Stimulated activated CD4-positive, alpha-beta T cell treated with anti-CD3 and anti-CD28 coated beads, Interleukin-2, amount 100 ng/mL, for 48 hours (primary cell): ENCODE data around the gene CNP.
"Not testable (repeated sequence)": the region's sequence is repeated elsewhere in the genome, so short reads cannot be mapped to it uniquely, and the experiment has no call there.

ENCODE experiments used
- DNase-seq, 2 donors: peaks; one replicate each; pipeline ENCODE4 v3.0.0-alpha.2; 2020

The CNP gene

GRCh38 chr17:42010266-42010680 lies 43.7 kb downstream of the CNP start:
- DNase-seq, result not testable (repeated sequence)

- no peak for DNase-seq
Observed at GRCh38 chr17:42010898-42011516, 44.4 kb downstream of the CNP start.

- not testable (repeated sequence) for DNase-seq
Observed at GRCh38 chr17:42012363-42012762, 45.8 kb downstream of the CNP start.

GRCh38 chr17:42013740-42014139 lies 47.1 kb downstream of the CNP start:
- DNase-seq, result not testable (repeated sequence)

- no peak for DNase-seq
Observed at GRCh38 chr17:42016411-42016831, 49.8 kb downstream of the CNP start.

- peak; percentile 81 to 84 for DNase-seq
Observed at GRCh38 chr17:42016941-42017865, 50.6 kb downstream of the CNP start, which contains the start of gene DNAJC7. Gene DNAJC7, minus strand, starts transcription at chr17:42017439. Its CDS starts 23 bp downstream, at chr17:42017416.

GRCh38 chr17:42017866-42018200 lies 51.2 kb downstream of the CNP start:
- peak in 1 of 2 donors; percentile 29 for DNase-seq

- no peak for DNase-seq
Observed at GRCh38 chr17:42018339-42018738, 51.7 kb downstream of the CNP start.

GRCh38 chr17:42018988-42019387 lies 52.4 kb downstream of the CNP start:
- DNase-seq, result no peak

- DNase-seq, result peak; percentile 93 to 94
Observed at GRCh38 chr17:42019509-42020404, 53.2 kb downstream of the CNP start, which contains the start of gene NKIRAS2. Gene NKIRAS2, plus strand, starts transcription at chr17:42020090. Its CDS starts 1,488 bp downstream, at chr17:42021578.

GRCh38 chr17:42020845-42021244 lies 54.2 kb downstream of the CNP start:
- not testable (repeated sequence) for DNase-seq

- DNase-seq, result no peak
Observed at GRCh38 chr17:42023524-42024349, 57.1 kb downstream of the CNP start.

GRCh38 chr17:42025191-42025579 lies 58.6 kb downstream of the CNP start:
- DNase-seq, result no peak

- DNase-seq, result no peak
Observed at GRCh38 chr17:42025936-42026335, 59.3 kb downstream of the CNP start.

GRCh38 chr17:42026857-42027589 lies 60.4 kb downstream of the CNP start:
- no peak for DNase-seq
